Measurements from ENCODE around the gene DACT3.

DNA sequence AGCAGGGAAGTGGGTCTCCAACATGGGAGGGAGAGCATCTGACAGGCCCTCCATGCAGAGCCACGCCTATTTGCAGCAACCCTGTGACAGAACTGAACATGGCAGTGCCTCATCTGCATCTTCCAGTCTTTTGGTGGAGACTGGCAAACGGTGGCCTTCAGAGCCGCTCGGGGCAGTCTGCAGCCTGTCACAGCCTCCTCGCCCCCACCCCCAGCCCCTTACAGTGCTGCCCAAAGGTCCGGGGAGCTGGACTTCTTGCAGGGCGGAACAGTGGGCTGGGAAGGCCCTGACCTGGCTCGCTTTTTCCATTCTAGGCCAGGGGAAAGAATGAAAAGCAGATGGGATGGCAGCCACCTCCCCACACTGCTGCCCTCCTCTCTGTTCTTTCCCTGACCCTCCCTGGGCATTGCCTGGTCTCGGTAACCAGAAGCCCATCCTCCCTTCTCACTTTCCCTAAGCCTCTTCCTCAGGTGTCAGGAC is 57.2 kb downstream of the DACT3 start:
- TF ChIP-seq, protein P1, sequence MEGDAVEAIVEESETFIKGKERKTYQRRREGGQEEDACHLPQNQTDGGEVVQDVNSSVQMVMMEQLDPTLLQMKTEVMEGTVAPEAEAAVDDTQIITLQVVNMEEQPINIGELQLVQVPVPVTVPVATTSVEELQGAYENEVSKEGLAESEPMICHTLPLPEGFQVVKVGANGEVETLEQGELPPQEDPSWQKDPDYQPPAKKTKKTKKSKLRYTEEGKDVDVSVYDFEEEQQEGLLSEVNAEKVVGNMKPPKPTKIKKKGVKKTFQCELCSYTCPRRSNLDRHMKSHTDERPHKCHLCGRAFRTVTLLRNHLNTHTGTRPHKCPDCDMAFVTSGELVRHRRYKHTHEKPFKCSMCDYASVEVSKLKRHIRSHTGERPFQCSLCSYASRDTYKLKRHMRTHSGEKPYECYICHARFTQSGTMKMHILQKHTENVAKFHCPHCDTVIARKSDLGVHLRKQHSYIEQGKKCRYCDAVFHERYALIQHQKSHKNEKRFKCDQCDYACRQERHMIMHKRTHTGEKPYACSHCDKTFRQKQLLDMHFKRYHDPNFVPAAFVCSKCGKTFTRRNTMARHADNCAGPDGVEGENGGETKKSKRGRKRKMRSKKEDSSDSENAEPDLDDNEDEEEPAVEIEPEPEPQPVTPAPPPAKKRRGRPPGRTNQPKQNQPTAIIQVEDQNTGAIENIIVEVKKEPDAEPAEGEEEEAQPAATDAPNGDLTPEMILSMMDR (IDR thresholded peaks at IDR 0.05): no peak
- no peak for TF ChIP-seq POLR2A (IDR thresholded peaks at IDR 0.05)
- no peak for TF ChIP-seq POLR2AphosphoS5 (IDR thresholded peaks at IDR 0.05)

Measured in stomach (tissue), 4 donors.